ENCODE measurements around the gene MANSC1.

MANSC1 gene

DNA sequence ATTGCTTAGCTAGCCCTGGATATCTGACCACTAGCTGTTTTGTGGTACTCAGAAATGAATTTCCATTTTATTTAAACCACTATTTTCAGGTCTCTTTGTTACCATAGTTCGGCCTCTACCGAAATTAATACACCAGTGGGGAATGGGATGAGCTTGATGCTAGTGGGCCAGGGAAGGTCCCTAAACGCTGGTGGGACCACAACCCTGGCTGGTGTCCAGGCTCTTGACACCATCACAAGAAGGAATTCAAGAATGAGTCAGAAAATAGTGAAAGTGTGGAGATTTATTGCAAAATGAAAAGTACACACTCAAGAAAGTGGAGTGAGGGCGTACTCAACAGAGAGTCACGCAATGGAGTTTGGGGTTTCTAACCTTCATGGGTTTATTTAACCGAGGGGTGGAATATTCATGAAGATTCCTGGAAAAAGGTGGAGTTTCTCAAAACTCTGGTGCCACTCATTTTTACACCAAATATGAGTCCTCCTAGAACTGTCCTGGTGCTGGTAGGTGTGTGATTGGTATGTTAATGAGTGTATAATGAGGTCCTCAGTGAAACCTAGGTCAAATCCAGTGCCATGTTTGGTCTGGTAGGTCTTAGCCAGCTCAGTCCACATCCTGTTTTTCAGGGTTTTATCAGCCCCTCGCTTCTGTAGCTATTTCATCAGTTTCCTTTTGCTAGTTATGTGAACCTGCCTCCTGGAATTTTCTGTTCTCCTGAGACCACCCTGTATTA lies 44.3 kb downstream of the MANSC1 start:
- TF ChIP-seq, protein P1, sequence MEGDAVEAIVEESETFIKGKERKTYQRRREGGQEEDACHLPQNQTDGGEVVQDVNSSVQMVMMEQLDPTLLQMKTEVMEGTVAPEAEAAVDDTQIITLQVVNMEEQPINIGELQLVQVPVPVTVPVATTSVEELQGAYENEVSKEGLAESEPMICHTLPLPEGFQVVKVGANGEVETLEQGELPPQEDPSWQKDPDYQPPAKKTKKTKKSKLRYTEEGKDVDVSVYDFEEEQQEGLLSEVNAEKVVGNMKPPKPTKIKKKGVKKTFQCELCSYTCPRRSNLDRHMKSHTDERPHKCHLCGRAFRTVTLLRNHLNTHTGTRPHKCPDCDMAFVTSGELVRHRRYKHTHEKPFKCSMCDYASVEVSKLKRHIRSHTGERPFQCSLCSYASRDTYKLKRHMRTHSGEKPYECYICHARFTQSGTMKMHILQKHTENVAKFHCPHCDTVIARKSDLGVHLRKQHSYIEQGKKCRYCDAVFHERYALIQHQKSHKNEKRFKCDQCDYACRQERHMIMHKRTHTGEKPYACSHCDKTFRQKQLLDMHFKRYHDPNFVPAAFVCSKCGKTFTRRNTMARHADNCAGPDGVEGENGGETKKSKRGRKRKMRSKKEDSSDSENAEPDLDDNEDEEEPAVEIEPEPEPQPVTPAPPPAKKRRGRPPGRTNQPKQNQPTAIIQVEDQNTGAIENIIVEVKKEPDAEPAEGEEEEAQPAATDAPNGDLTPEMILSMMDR (IDR thresholded peaks at IDR 0.05) = no peak
- Mint-ChIP-seq H3K4me3 (no peak overlapping the region), H3K27me3 (ENCODE audit: low read depth, poor library complexity) (peaks cover 8% of the 10 kb centered on the region), H3K9me3 (peaks cover 9% of the 10 kb centered on the region), H3K27ac (no peak overlapping the region), H3K4me1 (no peaks in the 10 kb centered on the region), H3K36me3 (ENCODE audit: low read depth) (no peaks in the 10 kb centered on the region)
- no peak for DNase-seq

- Mint-ChIP-seq H3K4me3 (no peak overlapping the region), H3K36me3 (ENCODE audit: low read depth) (no peaks in the 10 kb centered on the region), H3K27ac (no peak overlapping the region), H3K27me3 (ENCODE audit: low read depth, poor library complexity) (peaks cover 14% of the 10 kb centered on the region), H3K4me1 (no peaks in the 10 kb centered on the region), H3K9me3 (peaks cover 9% of the 10 kb centered on the region)
- no peak for DNase-seq
- TF ChIP-seq, protein P1 (IDR thresholded peaks at IDR 0.05) = no peak
Observed at GRCh38 chr12:12302976-12303375, 47.1 kb downstream of the MANSC1 start.

GRCh38 chr12:12301122-12301521 lies 48.9 kb downstream of the MANSC1 start:
- H3K27ac Mint-ChIP-seq = no peak overlapping the region
- TF ChIP-seq, protein P1 (IDR thresholded peaks at IDR 0.05) = no peak
- no peak for DNase-seq
- H3K4me1 Mint-ChIP-seq = no peaks in the 10 kb centered on the region
- H3K27me3 Mint-ChIP-seq (ENCODE audit: low read depth, poor library complexity) = peaks cover 16% of the 10 kb centered on the region
- no peaks in the 10 kb centered on the region for H3K36me3 Mint-ChIP-seq (ENCODE audit: low read depth)
- H3K9me3 Mint-ChIP-seq = peaks cover 9% of the 10 kb centered on the region
- no peak overlapping the region for H3K4me3 Mint-ChIP-seq

GRCh38 chr12:12297201-12297830 lies 52.7 kb downstream of the MANSC1 start:
- Mint-ChIP-seq H3K27me3 (ENCODE audit: low read depth, poor library complexity) (peaks cover 16% of the 10 kb centered on the region), H3K36me3 (ENCODE audit: low read depth) (no peaks in the 10 kb centered on the region), H3K4me3 (no peak overlapping the region), H3K9me3 (no peaks in the 10 kb centered on the region), H3K27ac (no peak overlapping the region), H3K4me1 (peaks cover 29% of the 10 kb centered on the region)
- DNase-seq = no peak
- TF ChIP-seq, protein P1 (IDR thresholded peaks at IDR 0.05) = no peak

GRCh38 chr12:12294215-12295005 lies 55.6 kb downstream of the MANSC1 start:
- Mint-ChIP-seq H3K36me3 (ENCODE audit: low read depth) (no peaks in the 10 kb centered on the region), H3K4me1 (peaks cover 29% of the 10 kb centered on the region), H3K9me3 (peaks cover 5% of the 10 kb centered on the region), H3K27ac (peak overlapping the region; percentile 96), H3K4me3 (peak overlapping the region; percentile 29), H3K27me3 (ENCODE audit: low read depth, poor library complexity) (peaks cover 7% of the 10 kb centered on the region)
- DNase-seq = peak; percentile 16
- TF ChIP-seq, protein P1 (IDR thresholded peaks at IDR 0.05) = no peak

Data from nephron progenitor cell (in vitro differentiated cells).